ENCODE measurements around the gene RBCK1. TPM values are rescaled to one million over a fixed set of nuclear protein-coding genes. Genes with fewer than 3 reads are reported as not detected.
"Not testable (repeated sequence)": the region's sequence is repeated elsewhere in the genome, so short reads cannot be mapped to it uniquely, and the experiment has no call there.

The RBCK1 gene
- total and polyA plus RNA-seq, 10 donors = 78.6 to 152 (median 102) TPM

- no peaks in the 10 kb centered on the region for H3K27me3 ChIP-seq (replicated peaks in 1 of 7)
- H3K9me3 ChIP-seq = peaks cover 0 to 7% (median 2%) of the 10 kb centered on the region in 8 donors
- no peak for DNase-seq
- H3K36me3 ChIP-seq = peaks cover 0 to 40% (median 4%) of the 10 kb centered on the region in 6 donors
- no peak for TF ChIP-seq POLR2AphosphoS5 (IDR thresholded peaks at IDR 0.05)
- no peak for TF ChIP-seq CTCF (IDR thresholded peaks at IDR 0.05 in 8 of 11, conservative IDR thresholded peaks at IDR 0.05 in 3 of 11)
- TF ChIP-seq POLR2A (IDR thresholded peaks at IDR 0.05) = no peak
- H3K4me1 ChIP-seq = peaks cover 0 to 6% (median 1%) of the 10 kb centered on the region in 6 donors
- H3K4me3 ChIP-seq = no peak overlapping the region
- intact Hi-C loops (cut with DNase I; ENCODE audit: low total_unique reads) = no loop called here
- H3K27ac ChIP-seq = no peak overlapping the region
- 92 to 98% (median 95%) methylated on average over 2 of the region's 2 CpGs for WGBS, 5 donors
Observed at GRCh38 chr20:474581-474980, 66.5 kb downstream of the RBCK1 start.

GRCh38 chr20:475463-476357 lies 67.6 kb downstream of the RBCK1 start:
- no peak overlapping the region for H3K27ac ChIP-seq
- no peak overlapping the region for H3K4me3 ChIP-seq
- no peak for TF ChIP-seq POLR2A (IDR thresholded peaks at IDR 0.05)
- WGBS, 5 donors = 93 to 99% (median 95%) methylated on average over 6 of the region's 6 CpGs
- peaks cover 0 to under 1% (median 0%) of the 10 kb centered on the region in 8 donors for H3K9me3 ChIP-seq
- intact Hi-C loops (cut with DNase I; ENCODE audit: low total_unique reads) = no loop called here
- H3K4me1 ChIP-seq = peaks cover 0 to 10% (median 3%) of the 10 kb centered on the region in 6 donors
- no peak for DNase-seq
- H3K36me3 ChIP-seq = peaks cover 0 to 47% (median 4%) of the 10 kb centered on the region in 6 donors
- H3K27me3 ChIP-seq (replicated peaks in 1 of 7) = no peaks in the 10 kb centered on the region

GRCh38 chr20:476561-477249 lies 68.6 kb downstream of the RBCK1 start:
- H3K27me3 ChIP-seq (replicated peaks in 1 of 7); H3K27ac ChIP-seq; intact Hi-C loops (cut with DNase I; ENCODE audit: low total_unique reads); H3K4me3 ChIP-seq; DNase-seq; H3K9me3 ChIP-seq: not testable (repeated sequence)
- Histone ChIP-seq H3K4me1 (peaks cover 0 to 15% (median 3%) of the 10 kb centered on the region in 6 donors), H3K36me3 (peaks cover 0 to 57% (median 6%) of the 10 kb centered on the region in 6 donors)
- 90 to 98% (median 96%) methylated on average over 6 of the region's 6 CpGs for WGBS, 5 donors

GRCh38 chr20:478010-478948 lies 70.2 kb downstream of the RBCK1 start:
- Histone ChIP-seq H3K4me3 (no peak overlapping the region), H3K36me3 (peaks cover 0 to 71% (median 20%) of the 10 kb centered on the region in 6 donors), H3K27ac (no peak overlapping the region), H3K9me3 (no peaks in the 10 kb centered on the region), H3K4me1 (peaks cover 0 to 17% (median 3%) of the 10 kb centered on the region in 6 donors), H3K27me3 (replicated peaks in 1 of 7) (no peaks in the 10 kb centered on the region)
- WGBS, 5 donors = 92 to 97% (median 94%) methylated on average over 8 of the region's 8 CpGs
- no peak for DNase-seq
- intact Hi-C loops (cut with DNase I; ENCODE audit: low total_unique reads) = no loop called here
- TF ChIP-seq POLR2A (IDR thresholded peaks at IDR 0.05) (no peak), CTCF (IDR thresholded peaks at IDR 0.05 in 8 of 11, conservative IDR thresholded peaks at IDR 0.05 in 3 of 11) (no peak), POLR2AphosphoS5 (IDR thresholded peaks at IDR 0.05) (no peak)
